ELF-1 (cell line): ENCODE data around the gene PLPP4.

Experiments
- DNase-seq: peaks from one replicate; pipeline ENCODE4 v3.0.0-alpha.2; 2016; ENCODE audit warnings: low read depth, low spot score

Gene PLPP4

DNA sequence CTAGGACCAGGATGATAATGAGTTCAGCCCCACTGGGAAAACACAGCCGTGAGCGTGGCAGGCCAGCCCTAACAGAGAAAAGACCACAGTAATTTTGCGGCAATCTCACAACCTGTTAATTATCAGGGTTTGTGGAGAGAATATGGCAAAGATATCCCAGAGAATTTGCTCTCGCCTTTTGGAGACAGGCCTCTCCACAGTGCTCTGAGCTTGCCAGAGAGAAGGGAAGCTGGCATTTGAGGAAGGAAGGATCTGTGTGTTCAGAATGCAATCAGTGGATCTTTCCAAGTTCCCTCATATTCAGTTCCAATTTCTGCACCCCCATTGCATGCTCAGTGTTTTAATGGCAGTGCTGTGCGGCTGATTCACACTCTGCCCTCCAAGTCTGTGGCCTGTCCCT is 60.2 kb downstream of the PLPP4 start:
- DNase-seq = no peak

DNA sequence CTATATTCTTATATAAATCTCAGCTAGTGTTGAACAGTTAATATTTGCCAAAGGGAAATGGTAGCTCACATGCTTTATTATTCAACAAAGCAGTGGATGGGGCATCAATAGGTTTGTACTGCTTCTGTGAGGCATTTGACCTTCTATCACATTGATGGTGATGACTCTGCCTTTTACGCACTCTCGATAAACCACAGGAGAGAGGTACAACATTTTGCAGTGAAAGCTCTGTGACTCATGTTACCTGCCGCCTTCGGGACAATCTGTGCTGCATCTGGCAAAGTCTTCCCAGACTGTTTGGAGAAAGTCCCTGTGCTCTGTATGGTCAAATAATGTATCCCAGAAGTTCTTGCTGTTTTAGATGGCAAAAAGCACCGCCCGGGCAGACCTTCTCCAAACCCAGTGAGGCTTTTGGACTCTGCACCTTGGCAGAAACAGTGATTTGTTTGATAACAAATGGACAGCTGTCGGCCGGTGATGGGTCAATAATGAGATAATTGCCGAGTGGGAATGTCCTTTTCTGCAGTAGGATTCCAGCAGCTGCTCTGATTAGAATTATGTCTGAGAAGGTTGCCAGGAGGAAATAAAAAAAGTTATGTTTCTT is 61.0 kb downstream of the PLPP4 start:
- DNase-seq = no peak

DNA sequence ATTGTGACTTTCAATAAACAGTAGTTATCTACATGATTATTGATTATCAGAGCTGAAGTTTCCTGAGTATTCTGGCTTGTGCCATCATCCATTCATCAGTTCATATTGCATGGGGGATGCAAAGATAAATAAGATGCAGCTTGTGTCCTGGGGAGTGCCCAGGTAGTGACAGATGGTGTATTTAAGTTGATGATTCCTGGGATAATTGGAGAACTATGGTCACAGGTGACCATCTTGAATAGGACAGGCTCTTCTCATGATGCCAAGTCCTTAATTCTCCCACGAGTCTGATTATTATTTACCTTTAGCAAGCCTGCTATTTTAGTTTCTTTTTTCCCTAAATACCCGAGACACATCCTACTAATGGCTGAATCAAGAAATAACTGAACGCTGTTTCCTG is 64.9 kb downstream of the PLPP4 start:
- DNase-seq = no peak

- no peak for DNase-seq
These were observed 70.7 kb downstream of the PLPP4 start for GRCh38 chr10:120527691-120528090.

DNA sequence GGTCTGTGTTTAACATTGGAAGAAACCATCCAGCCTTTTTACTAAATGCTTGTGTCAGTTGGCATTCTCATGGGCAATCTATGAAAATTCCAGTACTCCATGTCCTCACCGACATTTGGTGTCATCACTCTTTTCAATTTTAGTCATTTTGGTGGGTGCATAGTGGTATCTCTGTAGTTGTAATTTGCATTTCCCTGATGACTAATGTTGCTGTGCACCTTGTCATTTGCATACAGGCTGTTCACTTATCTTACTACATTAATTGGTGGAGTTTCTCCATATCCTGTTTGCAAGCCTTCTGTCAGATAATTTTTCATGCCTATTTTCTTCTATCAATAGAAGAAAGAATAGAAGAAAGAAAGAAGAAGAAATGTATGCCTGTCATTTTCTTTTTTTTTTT is 73.7 kb downstream of the PLPP4 start:
- DNase-seq = no peak

DNA sequence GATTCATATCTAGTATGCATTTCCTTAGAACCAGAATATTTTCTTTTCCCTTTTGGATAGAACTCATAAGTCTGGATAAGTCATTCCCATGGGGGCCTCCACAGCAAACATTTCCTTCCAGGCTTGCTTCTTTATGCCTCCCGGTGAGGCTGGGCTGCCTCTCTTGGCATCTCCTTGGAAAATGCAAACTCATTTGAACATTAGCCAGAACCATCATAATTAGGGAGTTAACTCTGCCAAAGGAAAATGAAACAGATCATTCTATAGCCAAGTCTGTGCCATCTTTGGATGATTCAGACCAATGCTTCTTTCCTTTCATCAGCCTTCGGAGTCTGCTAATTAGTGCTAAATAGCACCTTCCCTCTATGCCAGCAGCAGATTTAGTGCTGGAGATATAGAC is 81.1 kb downstream of the PLPP4 start:
- no peak for DNase-seq

- DNase-seq = peak; percentile 12
These were observed 82.0 kb downstream of the PLPP4 start for GRCh38 chr10:120539076-120539475.

DNA sequence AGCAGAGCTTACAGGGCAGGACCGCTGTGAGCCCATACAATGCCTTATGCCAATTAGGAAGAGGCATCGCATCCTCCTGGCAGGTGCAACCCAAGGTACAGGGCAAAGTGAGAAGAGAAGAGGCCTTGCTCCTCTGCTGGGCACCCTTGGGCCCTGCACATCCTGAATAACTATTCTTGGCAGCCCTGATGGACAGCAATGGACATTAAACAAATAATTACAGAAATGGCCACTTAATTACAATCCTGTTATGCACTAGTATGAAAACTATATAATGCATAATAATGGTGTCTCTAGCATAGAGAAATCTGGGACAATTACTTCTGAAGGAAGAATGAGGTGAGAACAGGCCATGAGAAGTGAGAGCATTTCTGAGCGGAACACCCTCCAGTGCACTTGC is 83.5 kb downstream of the PLPP4 start:
- DNase-seq = no peak

DNA sequence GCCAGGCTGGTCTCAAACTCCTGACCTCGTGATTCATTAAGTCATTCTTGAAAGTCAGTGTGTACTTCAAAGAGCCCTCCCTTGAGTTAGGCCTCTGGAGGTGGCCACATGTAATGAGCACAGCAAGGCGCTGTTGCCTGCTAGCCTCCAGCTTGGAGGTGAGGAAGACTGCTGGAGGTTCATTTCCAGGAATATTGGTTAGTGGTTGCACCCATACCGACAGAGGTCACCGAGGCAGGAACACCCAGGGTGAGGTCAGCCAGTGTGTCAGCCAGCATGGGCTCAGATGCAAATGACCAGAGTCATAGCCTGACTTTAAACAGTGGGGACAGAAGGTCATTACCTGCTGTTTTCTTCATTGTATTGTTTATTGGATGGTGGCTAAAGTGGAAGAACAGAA is 85.0 kb downstream of the PLPP4 start:
- no peak for DNase-seq

- no peak for DNase-seq
These were observed 85.6 kb downstream of the PLPP4 start for GRCh38 chr10:120542591-120542990.

GRCh38 chr10:120543291-120543690 is 86.3 kb downstream of the PLPP4 start:
- no peak for DNase-seq

- no peak for DNase-seq
These were observed 91.2 kb downstream of the PLPP4 start for GRCh38 chr10:120548210-120548609.

GRCh38 chr10:120552262-120552661 is 95.2 kb downstream of the PLPP4 start:
- no peak for DNase-seq

GRCh38 chr10:120553911-120554310 is 96.9 kb downstream of the PLPP4 start:
- no peak for DNase-seq

DNA sequence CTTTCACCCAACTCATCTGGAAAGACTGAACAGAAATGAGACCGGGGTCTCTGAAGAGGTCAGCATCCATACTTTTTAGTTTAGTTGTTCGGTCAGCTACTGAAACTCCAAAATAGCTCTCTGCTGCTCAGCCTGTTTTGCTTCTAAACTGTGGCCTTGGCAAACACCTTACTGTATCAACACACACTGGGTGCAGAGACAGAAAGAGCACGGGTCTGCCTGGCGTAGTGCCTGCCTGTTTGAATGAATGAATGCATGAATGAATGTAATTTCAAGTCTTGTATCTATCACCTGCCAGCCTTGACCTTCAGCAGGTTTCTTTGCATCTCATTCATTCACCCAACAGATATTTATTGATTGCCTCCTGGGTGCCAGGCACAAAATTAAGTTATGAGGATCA is 98.4 kb downstream of the PLPP4 start:
- no peak for DNase-seq

- peak; percentile 63 for DNase-seq
These were observed 99.0 kb downstream of the PLPP4 start for GRCh38 chr10:120555842-120556532.

GRCh38 chr10:120557311-120557710 is 100.3 kb downstream of the PLPP4 start:
- no peak for DNase-seq

DNA sequence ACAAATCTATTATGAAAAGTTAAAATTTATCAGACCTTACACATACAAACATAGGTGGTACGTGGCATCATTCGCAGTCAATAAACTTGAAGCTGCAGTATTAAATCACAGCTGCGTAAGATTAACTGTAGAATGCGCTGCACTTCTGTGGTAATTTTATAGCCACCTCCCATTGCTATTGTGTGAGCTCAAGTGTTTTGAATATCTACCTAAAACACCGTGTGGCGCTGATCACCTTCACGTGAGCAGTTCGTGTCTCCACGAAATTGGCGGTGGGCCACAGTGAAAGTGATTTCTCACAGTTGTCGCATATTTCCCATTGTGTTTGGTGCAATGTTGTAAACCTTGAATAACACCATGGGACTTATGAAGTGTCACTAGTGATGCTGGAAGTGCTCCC is 102.8 kb downstream of the PLPP4 start:
- DNase-seq = no peak

DNA sequence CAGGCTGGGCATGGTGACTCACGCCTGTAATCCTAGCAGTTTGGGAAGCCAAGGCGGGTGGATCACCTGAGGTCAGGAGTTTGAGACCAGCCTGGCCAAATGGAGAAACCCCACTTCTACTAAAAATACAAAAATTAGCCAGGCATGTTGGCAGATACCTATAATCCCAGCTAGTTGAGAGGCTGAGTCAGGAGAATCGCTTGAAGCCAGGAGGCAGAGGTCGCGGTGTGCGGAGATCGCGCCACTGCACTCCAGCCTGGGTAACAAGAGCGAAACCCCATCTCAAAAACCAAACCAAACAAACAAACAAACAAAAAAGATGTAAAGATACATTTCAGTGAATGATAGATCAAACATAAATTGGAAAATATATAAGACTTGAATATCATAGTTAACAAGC is 105.9 kb downstream of the PLPP4 start:
- DNase-seq = no peak

- DNase-seq = no peak
These were observed 113.4 kb downstream of the PLPP4 start for GRCh38 chr10:120570418-120570817.

GRCh38 chr10:120571266-120571665 is 114.2 kb downstream of the PLPP4 start:
- no peak for DNase-seq

DNA sequence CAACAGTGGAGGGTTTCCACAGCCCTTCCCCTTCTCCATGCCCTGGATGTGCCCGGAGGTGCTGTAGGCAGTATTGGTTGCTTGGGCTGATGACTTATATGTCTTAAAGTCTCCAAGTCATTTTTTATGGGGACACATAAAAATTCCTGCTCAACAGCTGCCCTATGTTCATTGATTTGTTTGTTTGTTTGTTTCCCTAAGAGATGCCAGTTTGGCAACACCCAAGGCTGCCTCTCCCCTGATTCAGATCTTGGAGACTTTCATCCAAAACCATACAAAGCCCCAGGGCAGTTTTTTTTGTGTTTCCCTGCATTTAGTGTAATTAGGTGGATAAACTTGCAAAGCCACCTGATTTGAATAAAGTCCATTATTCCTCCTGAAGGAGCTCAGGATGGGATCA is 115.3 kb downstream of the PLPP4 start:
- DNase-seq = peak; percentile 12

- no peak for DNase-seq
These were observed 116.3 kb downstream of the PLPP4 start for GRCh38 chr10:120573355-120573754.

DNA sequence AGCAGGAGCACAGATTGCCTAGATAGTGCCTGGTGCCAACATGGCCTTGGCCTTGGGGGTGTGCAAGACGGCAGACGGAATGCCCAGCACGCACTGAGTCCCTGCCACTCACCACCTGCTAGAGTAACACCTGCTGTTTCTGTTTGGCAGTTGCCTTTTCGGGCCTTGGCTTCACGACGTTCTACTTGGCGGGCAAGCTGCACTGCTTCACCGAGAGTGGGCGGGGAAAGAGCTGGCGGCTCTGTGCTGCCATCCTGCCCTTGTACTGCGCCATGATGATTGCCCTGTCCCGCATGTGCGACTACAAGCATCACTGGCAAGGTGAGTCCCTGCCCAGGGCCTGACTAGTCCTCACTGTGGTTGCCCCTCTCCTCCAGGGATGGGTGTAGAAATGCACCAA is 118.0 kb downstream of the PLPP4 start:
- no peak for DNase-seq
